Suprapubic skin (tissue), 4 donors: ENCODE results near the gene RNASE11. TPM values are rescaled to one million over a fixed set of nuclear protein-coding genes. Genes with fewer than 3 reads are reported as not detected.
"Not testable (repeated sequence)": the region's sequence is repeated elsewhere in the genome, so short reads cannot be mapped to it uniquely, and the experiment has no call there.

Experiments
- DNase-seq, 2 donors: peaks; one replicate each; pipeline ENCODE4 v3.0.0-alpha.2; 2019; ENCODE audit warnings: low spot score in 2 of 2
- H3K27ac ChIP-seq: fragments of 200-600 bp; sonication (generic); one replicate; pipeline ENCODE4 v1.5.1; 2019
- H3K27me3 ChIP-seq: fragments of 200-600 bp; sonication (generic); one replicate; pipeline ENCODE4 v1.5.1; 2019
- H3K36me3 ChIP-seq: fragments of 200-600 bp; sonication (generic); one replicate; pipeline ENCODE4 v1.5.1; 2019
- H3K4me1 ChIP-seq: fragments of 200-600 bp; sonication (generic); one replicate; pipeline ENCODE4 v1.5.1; 2019
- H3K4me3 ChIP-seq: fragments of 200-600 bp; sonication (generic); one replicate; pipeline ENCODE4 v1.5.1; 2019; ENCODE audit warnings: mild to moderate bottlenecking
- H3K9me3 ChIP-seq: fragments of 200-600 bp; sonication (generic); one replicate; pipeline ENCODE4 v1.5.1; 2019
- EP300 ChIP-seq: sonication (generic); formaldehyde crosslinking; IDR thresholded peaks from one replicate; pipeline ENCODE4 v1.6.1; 2017; ENCODE audit warnings: antibody characterized with exemption
- POLR2A ChIP-seq, 2 donors: fragments of 450-650 bp; IDR thresholded peaks; one replicate each; pipeline ENCODE4 v1.6.1; 2017; ENCODE audit warnings: antibody characterized with exemption in 2 of 2, mild to moderate bottlenecking in 2 of 2, moderate library complexity in 2 of 2
- POLR2AphosphoS5 ChIP-seq, 3 donors: sonication (generic); formaldehyde crosslinking; IDR thresholded peaks; one replicate each; pipeline ENCODE4 v1.6.1; 2017; ENCODE audit warnings: antibody characterized with exemption in 3 of 3
- WGBS: methylation state at CpG from one replicate; pipeline ENCODE4 v1.1.5; 2018; 5-methylcytosine and 5-hydroxymethylcytosine counted together
- total RNA-seq, 4 donors: library from RNA; depleted of rRNA; stranded (reverse); fragments of >200 nt; gene quantifications; one replicate each; pipeline ENCODE4 v1.1.0, GENCODE V29; 2016
- TF ChIP-seq, protein P1 (sequence below), 2 donors: fragments of 200-600 bp in 1 of 2; fragments of 450-650 bp in 1 of 2; sonication (generic) in 1 of 2; IDR thresholded peaks; one replicate each; pipeline ENCODE4 v1.5.1; 2016 to 2019; ENCODE audit warnings: antibody characterized with exemption in 2 of 2, mild to moderate bottlenecking in 1 of 2, moderate library complexity in 1 of 2

Gene RNASE11
- total RNA-seq, 4 donors from 2014 or later, result not detected

DNA sequence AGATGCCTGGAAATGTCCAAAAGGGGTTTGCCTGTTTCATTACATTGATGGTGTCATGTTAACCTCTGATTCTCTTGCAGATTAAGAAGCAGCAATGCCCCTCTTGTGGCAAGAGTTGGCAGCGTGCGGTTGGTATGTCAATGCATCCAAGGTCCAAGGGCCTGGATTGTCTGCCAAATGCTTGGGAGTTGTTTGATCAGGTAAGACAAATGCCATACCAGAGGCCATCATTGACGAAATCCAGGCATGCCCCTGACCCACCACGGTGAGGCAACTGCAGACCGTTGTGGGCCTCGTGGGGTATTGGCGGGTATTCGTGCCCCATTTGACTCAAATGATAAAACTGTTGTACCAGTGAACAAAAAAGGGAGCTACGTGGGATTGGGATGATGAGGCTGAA is 14.8 kb upstream of the RNASE11 start:
- Histone ChIP-seq H3K9me3 (no peaks in the 10 kb centered on the region), H3K27ac (no peak overlapping the region), H3K4me3 (no peak overlapping the region), H3K36me3 (no peaks in the 10 kb centered on the region), H3K27me3 (no peaks in the 10 kb centered on the region), H3K4me1 (no peaks in the 10 kb centered on the region)
- TF ChIP-seq POLR2A (IDR thresholded peaks at IDR 0.05) (no peak), EP300 (no peak)
- 84% methylated on average over 9 of the region's 9 CpGs for WGBS
- no peak for DNase-seq

DNA sequence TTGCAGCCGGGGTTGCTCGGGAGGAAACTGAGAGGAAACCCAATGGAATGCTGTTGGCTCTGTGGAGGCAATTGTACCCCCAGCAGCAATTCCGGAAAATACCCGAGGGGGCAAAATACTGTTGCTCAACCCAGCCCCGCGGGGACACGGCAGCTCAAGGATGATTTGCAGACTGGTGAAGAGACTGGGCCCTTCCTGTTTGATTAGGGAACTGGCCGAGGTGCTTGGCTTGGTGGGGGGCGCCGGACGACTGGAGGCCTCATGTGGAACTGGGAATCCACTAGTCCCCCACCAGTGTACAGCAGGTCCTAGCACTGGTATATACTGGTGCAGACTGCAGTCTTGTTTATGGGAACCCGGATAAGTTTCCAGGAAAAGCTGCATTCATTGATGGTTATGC is 13.7 kb upstream of the RNASE11 start:
- no peaks in the 10 kb centered on the region for H3K4me1 ChIP-seq
- H3K36me3 ChIP-seq, result no peaks in the 10 kb centered on the region
- DNase-seq, result no peak
- H3K4me3 ChIP-seq, result no peak overlapping the region
- no peaks in the 10 kb centered on the region for H3K27me3 ChIP-seq
- TF ChIP-seq POLR2AphosphoS5 (IDR thresholded peaks at IDR 0.05) (no peak), POLR2A (IDR thresholded peaks at IDR 0.05) (no peak), EP300 (no peak)
- TF ChIP-seq, protein P1, sequence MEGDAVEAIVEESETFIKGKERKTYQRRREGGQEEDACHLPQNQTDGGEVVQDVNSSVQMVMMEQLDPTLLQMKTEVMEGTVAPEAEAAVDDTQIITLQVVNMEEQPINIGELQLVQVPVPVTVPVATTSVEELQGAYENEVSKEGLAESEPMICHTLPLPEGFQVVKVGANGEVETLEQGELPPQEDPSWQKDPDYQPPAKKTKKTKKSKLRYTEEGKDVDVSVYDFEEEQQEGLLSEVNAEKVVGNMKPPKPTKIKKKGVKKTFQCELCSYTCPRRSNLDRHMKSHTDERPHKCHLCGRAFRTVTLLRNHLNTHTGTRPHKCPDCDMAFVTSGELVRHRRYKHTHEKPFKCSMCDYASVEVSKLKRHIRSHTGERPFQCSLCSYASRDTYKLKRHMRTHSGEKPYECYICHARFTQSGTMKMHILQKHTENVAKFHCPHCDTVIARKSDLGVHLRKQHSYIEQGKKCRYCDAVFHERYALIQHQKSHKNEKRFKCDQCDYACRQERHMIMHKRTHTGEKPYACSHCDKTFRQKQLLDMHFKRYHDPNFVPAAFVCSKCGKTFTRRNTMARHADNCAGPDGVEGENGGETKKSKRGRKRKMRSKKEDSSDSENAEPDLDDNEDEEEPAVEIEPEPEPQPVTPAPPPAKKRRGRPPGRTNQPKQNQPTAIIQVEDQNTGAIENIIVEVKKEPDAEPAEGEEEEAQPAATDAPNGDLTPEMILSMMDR (IDR thresholded peaks at IDR 0.05), result no peak
- no peaks in the 10 kb centered on the region for H3K9me3 ChIP-seq
- WGBS, result 64% methylated on average over 7 of the region's 12 CpGs
- H3K27ac ChIP-seq, result no peak overlapping the region

DNA sequence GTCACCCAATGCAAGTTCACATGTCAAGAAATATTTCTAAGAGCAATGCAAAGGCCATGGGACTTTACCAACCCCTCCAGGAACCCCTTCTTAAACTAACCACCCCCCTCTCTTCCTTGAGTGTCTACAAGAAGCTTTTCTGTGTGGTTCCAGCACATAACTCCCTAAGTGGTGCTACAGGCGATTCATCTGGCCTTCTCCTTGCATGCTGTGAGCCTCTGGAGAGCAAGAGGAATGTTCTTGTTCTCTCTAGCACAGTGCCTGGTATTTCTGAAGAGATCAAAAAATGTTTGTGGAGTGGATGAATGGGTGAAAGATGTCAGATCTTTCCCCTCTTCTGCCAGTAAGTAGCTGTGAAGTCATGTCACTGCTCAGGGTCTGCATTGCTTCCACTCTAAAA is 9.3 kb upstream of the RNASE11 start:
- Histone ChIP-seq H3K9me3 (no peaks in the 10 kb centered on the region), H3K4me3 (no peak overlapping the region), H3K27ac (no peak overlapping the region), H3K36me3 (no peaks in the 10 kb centered on the region), H3K27me3 (peaks cover 3% of the 10 kb centered on the region), H3K4me1 (no peaks in the 10 kb centered on the region)
- WGBS, result 70% methylated on average over 1 of the region's 1 CpG
- DNase-seq, result no peak
- TF ChIP-seq POLR2A (IDR thresholded peaks at IDR 0.05), result no peak
- TF ChIP-seq EP300, result no peak
- no peak for TF ChIP-seq POLR2AphosphoS5 (IDR thresholded peaks at IDR 0.05)
- TF ChIP-seq, protein P1 (IDR thresholded peaks at IDR 0.05), result no peak

DNA sequence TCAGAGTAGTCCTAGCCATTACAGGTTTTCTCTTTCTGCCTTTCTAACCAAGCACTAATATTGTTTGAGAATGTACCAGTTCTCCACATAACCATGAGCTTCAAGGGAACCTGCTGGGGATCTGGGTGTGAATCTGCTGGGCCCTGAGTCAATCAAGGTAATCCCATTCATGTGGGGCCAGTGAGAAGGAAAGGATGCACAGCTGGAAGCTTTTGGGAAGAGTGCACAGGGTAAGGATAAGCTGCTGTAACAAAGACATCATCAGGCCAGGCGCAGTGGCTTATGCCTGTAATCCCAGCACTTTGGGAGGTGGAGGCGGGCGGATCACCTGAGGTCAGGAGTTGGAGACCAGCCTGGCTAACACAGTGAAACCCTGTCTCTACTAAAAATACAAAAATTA is 7.9 kb upstream of the RNASE11 start:
- H3K27ac ChIP-seq, H3K4me1 ChIP-seq, H3K36me3 ChIP-seq, H3K4me3 ChIP-seq, H3K9me3 ChIP-seq, H3K27me3 ChIP-seq, DNase-seq: not testable (repeated sequence)
- 88% methylated on average over 3 of the region's 3 CpGs for WGBS

DNA sequence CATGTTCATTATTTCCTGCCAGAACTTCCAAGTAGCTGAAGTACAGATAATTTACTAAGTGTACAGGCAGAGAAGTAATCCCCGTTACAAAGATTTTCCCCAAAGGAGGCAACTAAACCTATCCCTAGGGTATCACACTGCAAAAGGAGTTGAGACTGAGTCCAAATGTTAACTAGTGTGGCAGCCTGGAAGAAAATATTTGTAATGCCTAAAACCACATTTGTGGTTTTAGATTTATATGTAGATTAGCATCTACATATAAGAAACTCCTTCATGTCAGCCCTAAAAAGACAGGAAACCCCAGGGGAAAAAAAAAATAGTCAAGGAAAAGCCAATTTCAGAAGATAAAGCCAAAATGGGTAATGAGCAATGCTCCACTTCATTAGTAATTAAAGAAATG is 4.8 kb upstream of the RNASE11 start:
- Histone ChIP-seq H3K27ac (no peak overlapping the region), H3K36me3 (no peaks in the 10 kb centered on the region), H3K4me3 (no peak overlapping the region), H3K4me1 (no peaks in the 10 kb centered on the region), H3K9me3 (no peaks in the 10 kb centered on the region), H3K27me3 (peaks cover 11% of the 10 kb centered on the region)
- 38% methylated on average over 1 of the region's 1 CpG for WGBS
- TF ChIP-seq POLR2AphosphoS5 (IDR thresholded peaks at IDR 0.05) (no peak), EP300 (no peak), POLR2A (IDR thresholded peaks at IDR 0.05) (no peak)
- TF ChIP-seq, protein P1 (IDR thresholded peaks at IDR 0.05), result no peak
- no peak for DNase-seq

DNA sequence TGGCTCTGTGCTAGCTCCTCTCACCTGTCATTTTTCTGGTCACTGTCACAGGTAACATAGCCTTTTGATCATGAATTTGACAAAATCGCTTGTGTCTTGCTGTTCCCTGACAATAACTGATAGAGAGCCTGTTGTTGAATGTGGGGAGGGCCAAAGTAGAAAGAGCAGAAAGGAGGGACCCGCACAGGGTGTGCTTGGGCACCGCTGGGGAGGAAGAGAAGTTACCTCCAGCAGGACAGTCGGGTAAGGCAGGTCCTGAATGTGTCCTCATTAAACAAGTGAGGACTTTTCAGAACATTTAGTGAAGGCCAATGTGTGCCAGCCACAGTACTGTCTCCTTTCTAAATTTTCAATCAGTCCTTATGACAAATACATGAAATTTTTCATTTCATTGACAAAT is 3.4 kb upstream of the RNASE11 start, which contains the start of gene RNASE12:
RNASE12 (minus strand) TSS at position 142 of the 400 bp plus-strand sequence. CDS start 653 bp downstream, outside the sequence.
- DNase-seq, result no peak
- H3K27ac ChIP-seq, result no peak within 1 kb of the TSS

More for the DNA sequence above, 3.4 kb upstream of the RNASE11 start, which contains the start of gene RNASE12:
- H3K4me1 ChIP-seq, result no peaks in the 10 kb centered on the region
- H3K4me3 ChIP-seq, result no peak within 1 kb of the TSS
- no peaks in the 10 kb centered on the region for H3K9me3 ChIP-seq
- no peaks in the 10 kb centered on the region for H3K36me3 ChIP-seq
- TF ChIP-seq EP300 (no peak), POLR2AphosphoS5 (IDR thresholded peaks at IDR 0.05) (no peak), POLR2A (IDR thresholded peaks at IDR 0.05) (no peak)
- TF ChIP-seq, protein P1 (IDR thresholded peaks at IDR 0.05), result no peak
- peaks cover 11% of the 10 kb centered on the region for H3K27me3 ChIP-seq
- WGBS, result 87% methylated on average over 4 of the region's 4 CpGs
